ENCODE data around the gene TRPV5. TPM values are rescaled to one million over a fixed set of nuclear protein-coding genes. Genes with fewer than 3 reads are reported as not detected.
A peak's percentile ranks its signal among the peaks of the same experiment; 100 is the strongest.

TRPV5 gene
- total and polyA plus RNA-seq, 2 of the 4 experiments (the other 2 are of a cell fraction) = not detected

DNA sequence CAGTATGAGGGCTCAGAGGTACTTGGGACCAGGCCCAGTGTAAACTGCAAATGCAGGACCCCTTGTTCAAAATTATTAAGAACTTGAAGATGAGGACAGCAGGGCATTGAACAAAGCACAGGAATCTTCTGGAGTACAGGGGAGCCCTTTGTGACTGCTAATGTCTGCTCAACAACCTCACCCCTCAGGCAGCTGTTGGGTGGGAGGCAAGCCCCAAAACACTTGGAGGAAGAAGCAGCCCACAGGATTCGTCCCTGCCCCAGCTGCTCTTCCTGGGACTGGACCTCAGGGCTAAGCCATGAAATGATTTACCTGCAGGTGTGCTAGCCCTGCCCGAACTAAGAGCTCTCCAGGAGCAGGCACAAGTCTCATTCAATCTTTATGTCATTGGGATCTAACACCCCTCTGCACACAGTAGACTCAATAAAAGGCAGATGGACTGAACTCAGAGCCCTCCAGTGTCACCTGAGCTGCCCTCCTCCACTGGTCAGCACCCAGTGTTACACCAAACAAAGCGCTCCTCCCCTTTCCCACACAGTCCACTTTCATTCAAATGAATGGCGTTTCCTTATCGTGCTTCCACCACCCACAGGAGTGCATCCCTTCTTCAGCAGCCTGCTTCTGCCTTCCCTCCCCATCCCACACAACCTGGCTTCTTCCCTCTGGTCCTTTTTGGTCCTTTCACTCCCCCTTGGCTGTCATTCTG, 1.0 kb downstream of the TRPV5 start:
- DNase-seq = no peak
- no peak for ATAC-seq (ENCODE audit: low read depth)
- no peak for TF ChIP-seq SMC3 (IDR thresholded peaks at IDR 0.05; ENCODE audit: low read depth, low read length)
- TF ChIP-seq CEBPB (IDR thresholded peaks at IDR 0.05; ENCODE audit: low read depth, low read length) = no peak
- TF ChIP-seq MAFK (IDR thresholded peaks at IDR 0.05; ENCODE audit: low read depth, low read length) = no peak
- no peak for TF ChIP-seq FOS (IDR thresholded peaks at IDR 0.05; ENCODE audit: low read depth, low read length)
- TF ChIP-seq, protein P1, sequence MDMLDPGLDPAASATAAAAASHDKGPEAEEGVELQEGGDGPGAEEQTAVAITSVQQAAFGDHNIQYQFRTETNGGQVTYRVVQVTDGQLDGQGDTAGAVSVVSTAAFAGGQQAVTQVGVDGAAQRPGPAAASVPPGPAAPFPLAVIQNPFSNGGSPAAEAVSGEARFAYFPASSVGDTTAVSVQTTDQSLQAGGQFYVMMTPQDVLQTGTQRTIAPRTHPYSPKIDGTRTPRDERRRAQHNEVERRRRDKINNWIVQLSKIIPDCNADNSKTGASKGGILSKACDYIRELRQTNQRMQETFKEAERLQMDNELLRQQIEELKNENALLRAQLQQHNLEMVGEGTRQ (IDR thresholded peaks at IDR 0.05; ENCODE audit: low read depth, low read length) = no peak
- no peak for TF ChIP-seq MXI1 (IDR thresholded peaks at IDR 0.05; ENCODE audit: borderline replicate concordance, low read depth, low read length)
- TF ChIP-seq NFE2L2 (IDR thresholded peaks at IDR 0.05; ENCODE audit: low read depth, low read length) = no peak
- TF ChIP-seq, protein P2, sequence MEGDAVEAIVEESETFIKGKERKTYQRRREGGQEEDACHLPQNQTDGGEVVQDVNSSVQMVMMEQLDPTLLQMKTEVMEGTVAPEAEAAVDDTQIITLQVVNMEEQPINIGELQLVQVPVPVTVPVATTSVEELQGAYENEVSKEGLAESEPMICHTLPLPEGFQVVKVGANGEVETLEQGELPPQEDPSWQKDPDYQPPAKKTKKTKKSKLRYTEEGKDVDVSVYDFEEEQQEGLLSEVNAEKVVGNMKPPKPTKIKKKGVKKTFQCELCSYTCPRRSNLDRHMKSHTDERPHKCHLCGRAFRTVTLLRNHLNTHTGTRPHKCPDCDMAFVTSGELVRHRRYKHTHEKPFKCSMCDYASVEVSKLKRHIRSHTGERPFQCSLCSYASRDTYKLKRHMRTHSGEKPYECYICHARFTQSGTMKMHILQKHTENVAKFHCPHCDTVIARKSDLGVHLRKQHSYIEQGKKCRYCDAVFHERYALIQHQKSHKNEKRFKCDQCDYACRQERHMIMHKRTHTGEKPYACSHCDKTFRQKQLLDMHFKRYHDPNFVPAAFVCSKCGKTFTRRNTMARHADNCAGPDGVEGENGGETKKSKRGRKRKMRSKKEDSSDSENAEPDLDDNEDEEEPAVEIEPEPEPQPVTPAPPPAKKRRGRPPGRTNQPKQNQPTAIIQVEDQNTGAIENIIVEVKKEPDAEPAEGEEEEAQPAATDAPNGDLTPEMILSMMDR (conservative IDR thresholded peaks at IDR 0.05; ENCODE audit: low read depth, low read length) = no peak
- no peak for TF ChIP-seq MAZ (IDR thresholded peaks at IDR 0.05; ENCODE audit: borderline replicate concordance, low read depth, low read length)
- no peak for TF ChIP-seq POLR2A (IDR thresholded peaks at IDR 0.05; ENCODE audit: low read depth, low read length)
- TF ChIP-seq CHD1 (IDR thresholded peaks at IDR 0.05; ENCODE audit: low read depth, low read length) = no peak
- no peak for TF ChIP-seq RFX5 (IDR thresholded peaks at IDR 0.05; ENCODE audit: low read depth, low read length)
- TF ChIP-seq RAD21 (IDR thresholded peaks at IDR 0.05; ENCODE audit: low read length) = no peak
- TF ChIP-seq, protein P3, sequence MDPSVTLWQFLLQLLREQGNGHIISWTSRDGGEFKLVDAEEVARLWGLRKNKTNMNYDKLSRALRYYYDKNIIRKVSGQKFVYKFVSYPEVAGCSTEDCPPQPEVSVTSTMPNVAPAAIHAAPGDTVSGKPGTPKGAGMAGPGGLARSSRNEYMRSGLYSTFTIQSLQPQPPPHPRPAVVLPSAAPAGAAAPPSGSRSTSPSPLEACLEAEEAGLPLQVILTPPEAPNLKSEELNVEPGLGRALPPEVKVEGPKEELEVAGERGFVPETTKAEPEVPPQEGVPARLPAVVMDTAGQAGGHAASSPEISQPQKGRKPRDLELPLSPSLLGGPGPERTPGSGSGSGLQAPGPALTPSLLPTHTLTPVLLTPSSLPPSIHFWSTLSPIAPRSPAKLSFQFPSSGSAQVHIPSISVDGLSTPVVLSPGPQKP (IDR thresholded peaks at IDR 0.05; ENCODE audit: borderline replicate concordance, low read depth, low read length) = no peak
- no peak for TF ChIP-seq RCOR1 (IDR thresholded peaks at IDR 0.05; ENCODE audit: insufficient replicate concordance, low read length)
- TF ChIP-seq BHLHE40 (IDR thresholded peaks at IDR 0.05; ENCODE audit: low read depth, low read length) = no peak
- Histone ChIP-seq H3K4ac (ENCODE audit: low read depth, low read length) (no peak overlapping the region), H2AK9ac (replicated peaks; ENCODE audit: low read depth, low read length, poor library complexity) (no peak overlapping the region), H3K4me1 (ENCODE audit: control insufficient read depth, insufficient read depth, low read length) (no peaks in the 10 kb centered on the region), H3K14ac (replicated peaks; ENCODE audit: low read depth, low read length) (no peak overlapping the region), H3K9ac (ENCODE audit: low read depth, low read length) (no peak overlapping the region), H4K8ac (ENCODE audit: low read depth in 2 of 2, low read length in 2 of 2) (no peak overlapping the region), H3K36me3 (ENCODE audit: control insufficient read depth, insufficient read depth, low read length) (no peaks in the 10 kb centered on the region), H3K18ac (ENCODE audit: low read depth, low read length) (no peak overlapping the region), H2BK120ac (ENCODE audit: low read depth, low read length) (no peak overlapping the region), H3K23ac (ENCODE audit: low read depth, low read length) (no peak overlapping the region), H3K4me2 (ENCODE audit: low read depth, low read length) (no peak overlapping the region), H3K4me3 (ENCODE audit: insufficient read depth, low read depth, low read length) (no peak overlapping the region), H2AK5ac (ENCODE audit: low read depth, low read length) (no peak overlapping the region), H3K9me3 (ENCODE audit: control insufficient read depth, insufficient read depth, low read length) (peaks cover 14% of the 10 kb centered on the region; the same call in 1 of the 2 replicates), H3K9me1 (ENCODE audit: insufficient read depth, low read length) (no peaks in the 10 kb centered on the region), H2AFZ (replicated peaks; ENCODE audit: low read length, poor library complexity) (peak overlapping the region; percentile 11), H4K5ac (ENCODE audit: low read depth, low read length) (no peak overlapping the region), H4K20me1 (ENCODE audit: insufficient read depth, low read length) (no peaks in the 10 kb centered on the region), H4K91ac (ENCODE audit: insufficient read depth, low read depth, low read length) (no peak overlapping the region), H2BK5ac (ENCODE audit: low read depth, low read length, poor library complexity, severe bottlenecking) (no peak overlapping the region), H2BK15ac (ENCODE audit: low read depth, low read length) (no peak overlapping the region), H2BK20ac (ENCODE audit: low read depth, low read length) (no peak overlapping the region), H3K27ac (ENCODE audit: insufficient read depth, low read length) (no peak overlapping the region), H3K27me3 (ENCODE audit: control insufficient read depth, insufficient read depth, low read length) (no peaks in the 10 kb centered on the region), H3K79me1 (ENCODE audit: low read depth in 1 of 2, low read length in 2 of 2) (no peaks in the 10 kb centered on the region), H3K56ac (ENCODE audit: extremely low read depth, insufficient read depth, low read length) (no peak overlapping the region)
- dilution Hi-C loops (cut with HindIII; ENCODE audit: low sequenced_read_pairs, unreplicated experiment) = no loop called here
- intact Hi-C loops (cut with micrococcal nuclease) = no loop called here
- 17% methylated on average over 4 of the region's 5 CpGs; no CpG with 5 or more reads in 1 of the 2 experiments for WGBS, 2 experiments (ENCODE audit: extremely low coverage in 2 of 2, insufficient read length in 1 of 2)
- ChIA-PET POLR2A (ENCODE audit: unreplicated experiment) (no interaction called here), CTCF (no interaction called here)
- in situ Hi-C loops (cut with MboI; ENCODE audit: low sequenced_read_pairs) = no loop called here
- no TSS peak for BruUV-seq (replicated peaks)
